Activated naive CD4-positive, alpha-beta T cell (primary cell): Measurements from ENCODE around the gene AMIGO3.

Source experiments
- DNase-seq, 4 experiments: peaks; one replicate each; lab custom pipeline; 2025; lab: John Stamatoyannopoulos, UW

Gene AMIGO3

DNA sequence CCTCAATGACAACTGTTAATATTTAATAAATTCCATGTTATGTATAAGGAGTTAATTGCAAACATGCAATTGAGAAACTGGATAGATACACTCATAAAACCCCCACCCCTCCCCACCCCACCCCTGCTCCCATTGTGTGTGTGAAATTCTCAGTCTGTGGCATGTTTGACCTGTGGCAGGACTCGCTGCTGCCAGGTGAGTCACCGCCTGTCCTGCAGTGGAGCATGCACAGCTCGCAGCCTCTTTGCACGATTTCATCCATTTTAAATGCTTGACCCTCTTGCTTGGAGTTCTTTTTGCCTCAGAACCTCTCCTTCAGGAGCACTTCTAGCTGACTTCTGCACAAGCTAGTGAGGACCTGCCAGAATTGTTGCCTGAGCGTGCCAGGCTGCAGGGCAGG lies 50.6 kb downstream of the AMIGO3 start:
- DNase-seq: no peak

DNA sequence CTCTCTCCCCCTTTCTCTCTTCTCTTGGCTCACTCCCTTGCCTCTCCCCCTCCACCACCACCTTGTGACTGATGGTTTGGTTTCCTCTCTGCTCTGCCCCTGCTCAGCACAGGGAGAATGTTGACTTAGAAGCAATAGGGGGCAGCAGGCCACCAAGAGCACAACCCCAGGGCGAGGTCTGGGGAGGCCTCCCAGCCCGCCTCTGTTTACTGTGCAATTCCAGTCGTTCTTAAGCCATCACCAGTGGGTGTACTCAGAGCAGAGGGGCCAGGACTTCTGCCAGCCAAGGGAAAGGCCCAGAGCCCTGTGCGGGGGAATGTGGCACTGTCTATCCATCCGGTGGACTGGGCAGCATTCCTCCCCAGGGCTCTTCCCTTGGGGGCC lies 51.1 kb downstream of the AMIGO3 start:
- no peak for DNase-seq

GRCh38 chr3:49667701-49668413 lies 51.6 kb downstream of the AMIGO3 start:
- no peak for DNase-seq
